OCI-LY1 (cell line): Measurements from ENCODE around the gene PDK1.

Source experiments
- EZH2 ChIP-seq: fragments of 200-600 bp; sonication (generic), shearing (Covaris generic); IDR thresholded peaks from 2 replicates; pipeline ENCODE4 v1.8.0; 2017; ENCODE audit warnings: borderline replicate concordance, mixed run types, mild to moderate bottlenecking, antibody characterized with exemption, low read length, moderate library complexity, mixed read lengths
- TF ChIP-seq, protein P1 (sequence below): fragments of 200-600 bp; sonication (generic), shearing (Covaris generic); IDR thresholded peaks from 2 replicates; pipeline ENCODE4 v1.5.1; 2017; ENCODE audit warnings: mild to moderate bottlenecking, antibody characterized with exemption, low read length, moderate library complexity, mixed read lengths

DNA sequence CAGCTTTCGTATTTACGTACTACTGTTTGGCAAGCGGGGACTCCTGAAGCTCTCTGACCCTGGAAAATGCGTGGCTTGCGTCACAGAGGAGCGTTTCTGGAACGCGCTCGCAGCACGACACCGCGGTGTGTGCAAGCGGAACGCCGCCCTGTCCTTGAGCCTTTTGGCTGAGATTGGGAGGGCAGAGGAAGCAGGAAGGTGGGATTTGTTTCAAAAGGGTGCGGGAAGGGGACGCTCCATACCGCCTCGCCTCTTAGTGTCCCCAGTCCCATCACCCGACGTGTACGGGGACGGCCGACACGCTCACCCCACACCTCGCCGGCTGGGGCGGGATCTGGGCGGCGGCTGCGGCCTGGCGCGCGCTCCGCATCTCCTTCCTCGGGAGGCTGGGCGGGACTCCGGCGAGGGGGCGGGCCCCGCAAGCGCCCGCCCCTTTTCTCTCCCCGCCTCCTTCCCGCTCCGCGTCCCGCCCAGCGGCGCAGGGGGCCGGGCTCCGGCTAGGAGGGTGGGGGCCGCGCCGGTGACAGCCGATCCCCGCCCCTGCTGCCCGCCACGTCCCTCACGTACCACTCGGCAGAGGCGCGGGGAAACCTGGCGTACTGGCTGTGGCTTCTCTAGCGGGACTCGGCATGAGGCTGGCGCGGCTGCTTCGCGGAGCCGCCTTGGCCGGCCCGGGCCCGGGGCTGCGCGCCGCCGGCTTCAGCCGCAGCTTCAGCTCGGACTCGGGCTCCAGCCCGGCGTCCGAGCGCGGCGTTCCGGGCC lies at the start of gene PDK1:
- TF ChIP-seq, protein P1, sequence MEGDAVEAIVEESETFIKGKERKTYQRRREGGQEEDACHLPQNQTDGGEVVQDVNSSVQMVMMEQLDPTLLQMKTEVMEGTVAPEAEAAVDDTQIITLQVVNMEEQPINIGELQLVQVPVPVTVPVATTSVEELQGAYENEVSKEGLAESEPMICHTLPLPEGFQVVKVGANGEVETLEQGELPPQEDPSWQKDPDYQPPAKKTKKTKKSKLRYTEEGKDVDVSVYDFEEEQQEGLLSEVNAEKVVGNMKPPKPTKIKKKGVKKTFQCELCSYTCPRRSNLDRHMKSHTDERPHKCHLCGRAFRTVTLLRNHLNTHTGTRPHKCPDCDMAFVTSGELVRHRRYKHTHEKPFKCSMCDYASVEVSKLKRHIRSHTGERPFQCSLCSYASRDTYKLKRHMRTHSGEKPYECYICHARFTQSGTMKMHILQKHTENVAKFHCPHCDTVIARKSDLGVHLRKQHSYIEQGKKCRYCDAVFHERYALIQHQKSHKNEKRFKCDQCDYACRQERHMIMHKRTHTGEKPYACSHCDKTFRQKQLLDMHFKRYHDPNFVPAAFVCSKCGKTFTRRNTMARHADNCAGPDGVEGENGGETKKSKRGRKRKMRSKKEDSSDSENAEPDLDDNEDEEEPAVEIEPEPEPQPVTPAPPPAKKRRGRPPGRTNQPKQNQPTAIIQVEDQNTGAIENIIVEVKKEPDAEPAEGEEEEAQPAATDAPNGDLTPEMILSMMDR: no peak
- TF ChIP-seq EZH2: no peak
